HG02943 (cell line): ENCODE data around the gene SMARCD2.

Experiments used
- ATAC-seq: cut with Tn5 transposase; IDR thresholded peaks from one replicate; pipeline ENCODE4 v1.9.1; 2021; ENCODE audit warnings: mild to moderate bottlenecking, low read depth, moderate library complexity; ENCODE audit not compliant: unreplicated experiment

The SMARCD2 gene

GRCh38 chr17:63833741-63834373 lies 8.6 kb downstream of the SMARCD2 start:
- ATAC-seq: no peak

- ATAC-seq: no peak
Measured at GRCh38 chr17:63833026-63833740, 9.3 kb downstream of the SMARCD2 start.

GRCh38 chr17:63832455-63832854 lies 10.0 kb downstream of the SMARCD2 start:
- ATAC-seq: no peak

DNA sequence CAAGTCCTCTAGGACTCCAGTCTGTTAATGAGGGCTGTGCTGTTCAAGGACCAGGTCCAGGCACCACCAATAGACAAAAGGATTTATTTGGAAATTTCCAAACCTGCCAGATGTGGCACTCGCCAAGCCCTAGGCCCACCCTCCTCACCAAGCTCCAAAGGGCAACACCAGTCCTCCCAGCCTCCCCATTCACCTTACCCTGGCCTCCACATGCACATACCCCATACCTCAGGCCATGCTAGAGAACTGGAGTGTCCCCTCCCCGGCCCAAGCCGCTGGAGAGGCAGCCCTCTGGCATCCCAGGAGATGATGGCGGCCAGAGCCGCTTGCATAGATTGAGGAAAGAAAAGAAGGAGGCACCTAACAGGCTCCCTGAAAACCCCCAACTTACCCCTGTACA lies 10.5 kb downstream of the SMARCD2 start:
- no peak for ATAC-seq

- no peak for ATAC-seq
Measured at GRCh38 chr17:63831505-63831904, 11.0 kb downstream of the SMARCD2 start.

GRCh38 chr17:63830904-63831491 lies 11.5 kb downstream of the SMARCD2 start:
- ATAC-seq: no peak

DNA sequence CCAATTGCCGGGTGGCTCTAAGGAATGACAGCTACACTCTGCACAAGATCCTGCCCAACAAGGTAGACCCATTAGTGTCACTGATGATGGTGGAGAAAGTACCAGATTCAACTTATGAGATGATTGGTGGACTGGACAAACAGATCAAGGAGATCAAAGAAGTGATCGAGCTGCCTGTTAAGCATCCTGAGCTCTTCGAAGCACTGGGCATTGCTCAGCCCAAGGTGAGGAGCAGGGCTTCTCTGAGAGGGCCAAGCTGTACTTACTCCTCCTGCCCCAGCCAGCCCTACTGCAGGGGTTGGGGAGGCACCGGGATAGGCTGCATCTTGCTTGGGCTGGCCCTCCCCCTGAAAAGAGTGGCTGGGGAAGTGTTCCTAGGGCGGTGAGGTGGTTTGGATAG lies 12.2 kb downstream of the SMARCD2 start:
- no peak for ATAC-seq

GRCh38 chr17:63828936-63829335 lies 13.5 kb downstream of the SMARCD2 start:
- ATAC-seq: no peak

- no peak for ATAC-seq
Measured at GRCh38 chr17:63827801-63828221, 14.7 kb downstream of the SMARCD2 start.

DNA sequence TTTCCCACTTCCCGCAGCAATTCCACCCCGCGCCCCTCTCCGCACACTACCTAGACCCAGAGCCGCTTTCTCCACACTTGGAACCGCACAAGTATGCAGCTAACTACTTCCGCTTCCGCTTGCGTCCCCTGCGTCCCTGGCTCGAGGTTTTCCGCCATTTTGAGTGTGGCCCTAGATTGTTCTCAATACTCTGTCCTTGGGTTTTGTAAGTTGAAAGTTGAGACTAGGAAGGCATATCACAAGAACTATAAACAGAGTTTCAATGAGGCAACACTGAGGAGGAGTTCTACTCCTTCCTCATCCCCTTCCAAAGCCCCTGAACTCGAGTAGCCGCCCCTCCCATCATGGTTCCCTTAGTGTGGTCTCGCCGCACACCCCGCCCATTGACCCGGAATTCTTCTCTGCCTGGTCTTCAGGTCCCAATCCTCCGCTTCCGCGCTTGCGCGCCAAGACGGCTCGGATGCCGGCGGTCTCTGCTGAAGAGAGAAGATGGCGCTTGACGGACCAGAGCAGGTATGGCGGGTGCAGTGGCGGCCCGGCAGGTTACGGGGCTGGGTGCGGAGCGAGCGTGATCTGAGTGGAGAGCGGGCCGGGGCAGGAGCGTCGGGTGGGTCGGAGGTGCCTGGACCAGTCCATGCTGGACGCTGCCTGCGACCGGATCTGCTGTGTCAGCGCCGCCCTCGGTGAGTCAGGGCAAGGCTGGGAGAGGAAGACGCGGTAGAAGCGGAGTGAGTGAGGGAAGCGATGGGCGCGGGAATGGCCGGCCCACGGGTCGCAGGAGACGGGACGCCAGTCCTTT lies 15.3 kb downstream of the SMARCD2 start, which contains the start of the genes FTSJ3 and PSMC5:
Gene FTSJ3, minus strand, starts transcription at position 662 of the 799 bp plus-strand sequence. CDS start 761 bp downstream, outside the sequence.
Gene PSMC5, plus strand, starts transcription at position 430 of the 799 bp plus-strand sequence. Its CDS starts 60 bp downstream, at position 490.
- ATAC-seq: peak; percentile 91

DNA sequence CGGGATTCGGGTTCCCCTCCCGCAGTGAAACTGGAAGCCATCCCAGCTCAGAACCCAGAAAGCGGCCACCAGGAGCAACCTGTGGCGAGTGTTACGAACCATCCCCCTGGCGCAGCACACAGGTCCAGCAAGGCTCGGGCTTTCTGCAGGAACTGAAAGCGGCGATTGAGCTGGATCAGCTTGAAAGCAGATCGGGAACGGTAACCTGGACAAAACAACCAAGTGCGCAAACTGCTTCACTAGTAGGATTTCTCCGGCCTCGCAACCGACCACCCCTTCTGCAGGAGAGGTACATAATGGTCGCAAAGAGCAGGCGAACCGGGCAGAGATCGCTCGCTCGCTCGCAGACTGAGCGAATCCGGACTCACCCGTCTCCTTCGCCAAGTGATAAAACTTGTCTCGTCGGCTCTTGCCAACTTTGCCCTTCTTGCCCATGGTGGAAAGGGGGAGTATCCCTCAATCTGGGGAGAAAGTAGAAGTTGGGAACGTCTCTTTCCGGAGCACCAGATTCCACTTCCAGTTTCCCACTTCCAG lies 15.9 kb downstream of the SMARCD2 start:
- ATAC-seq: peak; percentile 4

DNA sequence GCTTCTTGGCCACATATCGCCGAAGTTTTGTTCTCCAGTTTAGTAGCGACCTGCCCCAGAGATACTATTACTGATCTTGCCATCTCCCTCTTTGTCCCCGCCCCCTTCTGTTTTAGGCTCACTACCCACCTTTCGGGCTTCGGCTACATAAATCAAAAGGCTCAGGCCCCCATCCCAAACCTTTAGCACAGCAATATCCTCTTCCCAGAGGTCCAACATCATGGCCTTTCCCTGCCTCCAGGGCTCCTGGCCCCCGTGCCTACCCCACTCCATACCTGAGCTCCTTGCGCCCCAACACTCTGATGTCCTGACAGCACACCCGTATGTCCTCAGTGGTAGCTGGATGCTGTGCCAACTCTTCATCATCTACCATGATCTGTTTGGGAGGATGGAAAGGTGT lies 18.1 kb downstream of the SMARCD2 start:
- ATAC-seq: no peak

GRCh38 chr17:63823659-63824331 lies 18.7 kb downstream of the SMARCD2 start:
- no peak for ATAC-seq

- no peak for ATAC-seq
Measured at GRCh38 chr17:63822537-63822936, 19.9 kb downstream of the SMARCD2 start.

GRCh38 chr17:63821804-63822203 lies 20.7 kb downstream of the SMARCD2 start:
- ATAC-seq: no peak

- no peak for ATAC-seq
Measured at GRCh38 chr17:63820963-63821561, 21.4 kb downstream of the SMARCD2 start.

- no peak for ATAC-seq
Measured at GRCh38 chr17:63819585-63820537, 22.6 kb downstream of the SMARCD2 start.

GRCh38 chr17:63819131-63819530 lies 23.4 kb downstream of the SMARCD2 start:
- no peak for ATAC-seq
